Cardiac ventricle fibroblast (primary cell): Measurements from ENCODE around the gene HNRNPUL2. TPM values are rescaled to one million over a fixed set of nuclear protein-coding genes. Genes with fewer than 3 reads are reported as not detected.

Experiments
- total RNA-seq: library from RNA; depleted of rRNA; stranded (reverse); fragments of >200 nt; gene quantifications from 2 replicates; pipeline ENCODE4 v1.2.3, GENCODE V29; 2015

The HNRNPUL2 gene
- total RNA-seq: 18.1 and 23.8 TPM in 2 replicates

GRCh38 chr11:62727165-62727871 lies at the start of gene HNRNPUL2:
TSS of gene HNRNPUL2 (minus strand) at chr11:62727457. CDS start at chr11:62727156, 301 bp downstream.

GRCh38 chr11:62771144-62772021 lies 44.1 kb upstream of the HNRNPUL2 start, which contains the start of gene TAF6L:
TSS of gene TAF6L (plus strand) at chr11:62771396. CDS start at chr11:62775784, 4,388 bp downstream.

GRCh38 chr11:62753736-62754603 lies 26.7 kb upstream of the HNRNPUL2 start, which contains the start of gene ZBTB3:
TSS of gene ZBTB3 (minus strand) at chr11:62754160. CDS start at chr11:62753664, 496 bp downstream.

GRCh38 chr11:62728171-62728988 lies 1.1 kb upstream of the HNRNPUL2 start, which contains the start of gene TTC9C:
TSS of gene TTC9C (plus strand) at chr11:62728486. CDS start at chr11:62728849, 363 bp downstream.

GRCh38 chr11:62707277-62707861 lies 19.9 kb downstream of the HNRNPUL2 start, which contains the start of the genes BSCL2 and GNG3:
TSS of gene BSCL2 (minus strand) at chr11:62707424. CDS start at chr11:62707195, 229 bp downstream.
TSS of gene GNG3 (plus strand) at chr11:62707676. CDS start at chr11:62708296, 620 bp downstream.

GRCh38 chr11:62689421-62690183 lies 37.7 kb downstream of the HNRNPUL2 start, which contains the start of gene LRRN4CL:
TSS of gene LRRN4CL (minus strand) at chr11:62689530. CDS start at chr11:62688508, 1,022 bp downstream.

GRCh38 chr11:62678770-62679696 lies 48.2 kb downstream of the HNRNPUL2 start, which contains the start of gene UBXN1:
TSS of gene UBXN1 (minus strand) at chr11:62679073. CDS start at chr11:62678923, 150 bp downstream.

GRCh38 chr11:62671608-62672389 lies 55.5 kb downstream of the HNRNPUL2 start, which contains the start of the genes LBHD1 and UQCC3:
TSS of gene LBHD1 (minus strand) at chr11:62672267. CDS start at chr11:62670031, 2,236 bp downstream.
TSS of gene UQCC3 (plus strand) at chr11:62671673. CDS start at chr11:62671746, 73 bp downstream.

GRCh38 chr11:62665075-62665598 lies 62.1 kb downstream of the HNRNPUL2 start, which contains the start of the genes C11orf98 and CSKMT:
TSS of gene C11orf98 (minus strand) at chr11:62665210. CDS start at chr11:62665169, 41 bp downstream.
TSS of gene CSKMT (plus strand) at chr11:62665312. CDS start at chr11:62665880, 568 bp downstream.

Other genes starting within 250 kb of the HNRNPUL2 start
- gene AHNAK, start 180.7 kb downstream of the HNRNPUL2 start, total RNA-seq: 438 and 502 TPM in 2 replicates
- 1,923 and 1,968 TPM in 2 replicates for gene EEF1G, start 153.6 kb downstream of the HNRNPUL2 start, total RNA-seq
- gene TUT1, start 135.9 kb downstream of the HNRNPUL2 start, total RNA-seq: 10.5 and 11.9 TPM in 2 replicates
- gene MTA2, start 125.6 kb downstream of the HNRNPUL2 start, total RNA-seq: 45.8 and 56.8 TPM in 2 replicates
- 50.7 and 57.5 TPM in 2 replicates for gene EML3, start 114.7 kb downstream of the HNRNPUL2 start, total RNA-seq
- gene ROM1, start 114.2 kb downstream of the HNRNPUL2 start, total RNA-seq: 24.8 and 25.3 TPM in 2 replicates
- gene B3GAT3, start 105.5 kb downstream of the HNRNPUL2 start, total RNA-seq: 30.9 and 37.1 TPM in 2 replicates
- 322 and 338 TPM in 2 replicates for gene GANAB, start 80.8 kb downstream of the HNRNPUL2 start, total RNA-seq
- 24.1 and 26.5 TPM in 2 replicates for gene INTS5, start 74.2 kb downstream of the HNRNPUL2 start, total RNA-seq
- 24.8 and 38.0 TPM in 2 replicates for gene C11orf98, start 62.2 kb downstream of the HNRNPUL2 start, total RNA-seq
- gene CSKMT, start 62.1 kb downstream of the HNRNPUL2 start, total RNA-seq: 2.4 and 3.7 TPM in 2 replicates
- 7.5 and 8.7 TPM in 2 replicates for gene UQCC3, start 55.8 kb downstream of the HNRNPUL2 start, total RNA-seq
- 4.2 and 7.4 TPM in 2 replicates for gene LBHD1, start 55.2 kb downstream of the HNRNPUL2 start, total RNA-seq
- gene UBXN1, start 48.4 kb downstream of the HNRNPUL2 start, total RNA-seq: 115 and 150 TPM in 2 replicates
- 8.5 and 15.5 TPM in 2 replicates for gene LRRN4CL, start 37.9 kb downstream of the HNRNPUL2 start, total RNA-seq
- gene BSCL2, start 20.0 kb downstream of the HNRNPUL2 start, total RNA-seq: 15.4 and 27.1 TPM in 2 replicates
- not detected in 2 replicates for gene GNG3, start 19.8 kb downstream of the HNRNPUL2 start, total RNA-seq
- 22.8 and 36.6 TPM in 2 replicates for gene TTC9C, start 1.0 kb upstream of the HNRNPUL2 start, total RNA-seq
- 9.4 and 10.8 TPM in 2 replicates for gene ZBTB3, start 26.7 kb upstream of the HNRNPUL2 start, total RNA-seq
- 66.3 and 67.2 TPM in 2 replicates for gene POLR2G, start 34.1 kb upstream of the HNRNPUL2 start, total RNA-seq
- gene TAF6L, start 43.9 kb upstream of the HNRNPUL2 start, total RNA-seq: 11.8 and 13.9 TPM in 2 replicates
- 60.1 and 80.1 TPM in 2 replicates for gene TMEM179B, start 59.9 kb upstream of the HNRNPUL2 start, total RNA-seq
- 25.8 and 27.7 TPM in 2 replicates for gene TMEM223, start 64.5 kb upstream of the HNRNPUL2 start, total RNA-seq
- gene NXF1, start 78.0 kb upstream of the HNRNPUL2 start, total RNA-seq: 33.1 and 35.5 TPM in 2 replicates
- 31.7 and 41.2 TPM in 2 replicates for gene STX5, start 104.6 kb upstream of the HNRNPUL2 start, total RNA-seq
- gene TEX54, start 105.4 kb upstream of the HNRNPUL2 start, total RNA-seq: not detected in 2 replicates
- gene WDR74, start 112.1 kb upstream of the HNRNPUL2 start, total RNA-seq: 24.5 and 29.2 TPM in 2 replicates
- 96.0 and 99.3 TPM in 2 replicates for gene SLC3A2, start 153.4 kb upstream of the HNRNPUL2 start, total RNA-seq
- not detected in 2 replicates for gene CHRM1, start 193.9 kb upstream of the HNRNPUL2 start, total RNA-seq